ENCODE results near the gene CNKSR3.

Gene CNKSR3

GRCh38 chr6:154463573-154464419 lies 46.7 kb downstream of the CNKSR3 start:
- DNase-seq, result peak in 1 of 42 donors; percentile 32
- intact Hi-C loops (cut with DNase I), result no loop called here

DNA sequence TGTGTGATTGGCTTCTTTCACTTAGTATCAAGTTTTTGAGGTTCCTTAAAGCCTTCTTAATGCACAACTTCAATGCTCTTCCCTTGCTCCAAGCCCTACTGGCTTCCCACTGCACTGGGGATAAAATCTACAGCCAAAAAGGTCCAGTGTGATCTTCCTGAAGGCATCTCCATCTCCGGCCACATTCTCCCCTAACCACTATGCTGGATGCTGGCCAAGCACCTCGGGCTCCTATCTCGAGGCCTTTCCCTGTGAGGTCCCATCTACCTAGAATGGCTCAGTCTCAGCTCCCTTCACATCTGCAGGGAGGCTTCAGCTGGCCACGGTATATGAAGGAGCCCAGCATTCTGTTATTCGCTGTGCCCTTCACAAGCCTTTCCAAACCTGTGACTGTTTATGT lies 48.1 kb downstream of the CNKSR3 start:
- DNase-seq, result peak in 1 of 42 donors; percentile 40
- intact Hi-C loops (cut with DNase I), result no loop called here

DNA sequence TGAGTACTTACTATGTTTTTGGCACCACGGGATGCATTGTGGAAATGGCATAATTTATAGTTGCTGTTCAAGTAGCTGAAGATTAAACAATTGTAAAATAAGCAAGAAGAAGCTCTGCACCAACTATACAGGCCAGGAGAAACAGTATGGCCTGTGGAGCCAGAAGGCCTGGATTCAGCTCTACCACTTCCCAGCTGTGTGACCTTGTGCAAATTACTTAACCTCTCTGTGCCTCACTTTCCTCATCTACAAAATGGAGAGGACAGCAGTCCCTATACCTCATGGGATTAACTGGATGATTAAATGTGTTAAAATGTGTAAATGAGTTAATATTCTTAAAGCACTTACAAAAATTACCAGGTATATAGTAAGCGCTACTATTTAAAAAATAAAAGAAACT lies 49.1 kb downstream of the CNKSR3 start:
- no peak for DNase-seq
- intact Hi-C loops (cut with DNase I), result no loop called here

DNA sequence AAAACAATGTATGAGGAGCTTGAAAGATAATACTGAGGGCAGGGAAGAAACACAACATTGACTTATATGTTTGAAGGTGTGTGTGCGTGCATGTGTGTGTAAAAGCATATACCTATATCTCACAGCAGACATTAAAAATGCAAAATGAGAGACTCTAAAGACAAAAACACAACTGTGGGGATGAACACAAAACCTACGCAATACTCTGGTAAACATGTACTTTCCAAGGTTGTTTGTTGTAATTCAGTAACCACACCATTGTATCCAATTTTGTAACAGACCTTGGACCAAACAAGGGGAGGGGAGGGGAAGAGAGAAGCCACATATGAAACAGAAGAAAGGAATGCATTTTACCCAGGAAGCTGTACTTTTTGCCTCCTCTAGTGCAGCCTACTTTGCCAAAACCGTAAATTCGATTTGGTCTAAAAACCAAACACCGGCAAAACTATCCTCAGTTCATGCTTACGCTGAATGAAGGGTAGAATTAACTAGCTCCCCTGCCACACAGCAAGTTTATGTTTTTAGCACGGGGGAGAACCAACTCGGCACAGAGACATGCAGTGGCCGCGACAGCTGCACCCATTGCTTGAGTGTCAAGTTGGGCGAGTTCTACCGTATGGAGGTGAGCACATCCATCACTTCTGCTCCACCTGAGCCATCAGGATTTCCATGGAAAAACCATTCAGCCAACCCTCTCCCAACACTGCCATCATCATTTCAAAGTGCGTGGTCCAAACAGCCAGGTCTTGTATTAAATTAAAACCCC lies 50.0 kb downstream of the CNKSR3 start:
- no peak for DNase-seq
- intact Hi-C loops (cut with DNase I), result no loop called here

DNA sequence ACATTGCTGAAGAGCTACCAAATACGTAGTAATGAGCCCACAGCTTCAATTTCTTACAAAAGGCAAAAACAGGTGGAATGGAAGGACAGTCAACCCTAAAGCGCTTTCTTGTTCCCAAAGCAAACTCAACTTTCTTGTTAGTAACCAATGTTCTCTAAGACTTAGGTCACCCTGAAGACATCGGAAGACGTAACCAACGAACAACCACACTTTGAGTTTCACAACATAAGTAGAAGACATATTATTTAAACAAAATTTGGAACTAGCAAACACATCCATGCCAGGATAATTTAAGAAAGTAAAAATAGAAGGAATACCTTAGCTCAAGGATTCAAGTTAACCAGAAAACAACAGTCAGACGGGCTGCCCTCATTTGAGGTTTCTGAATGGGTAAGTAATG lies 51.0 kb downstream of the CNKSR3 start:
- intact Hi-C loops (cut with DNase I), result no loop called here

DNA sequence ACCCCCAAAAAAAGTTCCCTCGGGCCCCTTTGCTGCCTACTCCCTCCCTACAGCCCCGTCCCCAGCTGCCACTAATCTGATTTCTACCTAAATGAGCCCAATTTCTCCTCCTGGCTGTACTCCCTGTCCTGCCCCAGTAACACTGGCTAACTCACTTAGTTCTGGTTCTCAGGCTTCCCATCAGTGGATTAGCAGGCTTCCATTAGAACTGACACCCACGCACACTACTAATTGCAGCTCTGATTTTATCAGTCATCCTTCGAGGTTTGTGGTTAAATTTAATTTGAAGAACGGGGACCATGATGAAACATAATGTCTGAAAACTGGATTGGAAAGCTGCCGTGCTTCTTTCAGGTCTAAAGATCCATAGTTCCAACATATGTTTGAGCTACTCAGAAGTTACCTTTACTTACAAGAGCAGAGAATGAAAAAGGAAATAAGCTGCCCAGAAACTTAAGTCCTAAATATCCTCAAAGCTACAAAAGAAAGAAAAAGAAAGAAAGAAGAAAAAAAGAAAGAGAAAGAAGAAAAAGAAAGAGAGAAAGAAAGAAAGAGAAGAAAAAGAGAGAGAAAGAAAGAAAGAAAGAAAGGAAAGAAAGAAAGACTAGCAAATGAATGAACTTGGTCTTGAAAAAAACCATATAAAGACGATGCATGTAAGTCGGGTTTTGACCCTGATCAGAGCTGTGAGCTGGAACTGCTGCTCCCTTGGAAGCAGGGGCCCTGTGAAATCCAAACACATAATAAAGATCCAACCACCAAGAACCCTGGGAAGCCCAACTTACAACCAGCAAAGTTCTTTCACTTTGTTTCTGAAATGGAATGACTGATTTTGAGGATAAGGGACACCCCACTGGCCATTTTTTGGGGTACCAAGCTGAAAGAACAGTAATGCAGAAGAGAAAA lies 51.7 kb downstream of the CNKSR3 start:
- DNase-seq, result peak in 1 of 42 donors; percentile 40
- intact Hi-C loops (cut with DNase I), result no loop called here

More for the DNA sequence above, 51.0 kb downstream of the CNKSR3 start:
- no peak for DNase-seq

DNA sequence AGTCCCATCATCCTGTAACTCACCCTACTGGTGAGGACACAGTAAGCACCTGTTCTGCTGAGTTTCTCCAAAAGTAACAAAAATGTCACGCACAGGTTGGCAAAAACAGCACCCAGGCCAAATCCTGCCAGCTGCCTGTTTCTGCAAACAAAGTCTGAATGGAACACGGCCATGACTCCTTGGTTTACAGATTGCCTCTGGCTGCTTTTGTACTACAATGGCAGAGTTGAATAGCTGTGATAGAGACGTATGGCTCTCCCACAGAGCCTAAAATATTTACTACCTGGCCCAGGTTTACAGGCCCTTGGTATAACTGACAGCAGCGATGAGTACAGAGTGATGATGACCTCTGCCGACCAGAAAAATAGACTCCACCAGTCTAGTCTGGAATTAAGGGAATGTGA lies 52.6 kb downstream of the CNKSR3 start:
- peak in 1 of 42 donors; percentile 43 for DNase-seq
- intact Hi-C loops (cut with DNase I), result no loop called here

DNA sequence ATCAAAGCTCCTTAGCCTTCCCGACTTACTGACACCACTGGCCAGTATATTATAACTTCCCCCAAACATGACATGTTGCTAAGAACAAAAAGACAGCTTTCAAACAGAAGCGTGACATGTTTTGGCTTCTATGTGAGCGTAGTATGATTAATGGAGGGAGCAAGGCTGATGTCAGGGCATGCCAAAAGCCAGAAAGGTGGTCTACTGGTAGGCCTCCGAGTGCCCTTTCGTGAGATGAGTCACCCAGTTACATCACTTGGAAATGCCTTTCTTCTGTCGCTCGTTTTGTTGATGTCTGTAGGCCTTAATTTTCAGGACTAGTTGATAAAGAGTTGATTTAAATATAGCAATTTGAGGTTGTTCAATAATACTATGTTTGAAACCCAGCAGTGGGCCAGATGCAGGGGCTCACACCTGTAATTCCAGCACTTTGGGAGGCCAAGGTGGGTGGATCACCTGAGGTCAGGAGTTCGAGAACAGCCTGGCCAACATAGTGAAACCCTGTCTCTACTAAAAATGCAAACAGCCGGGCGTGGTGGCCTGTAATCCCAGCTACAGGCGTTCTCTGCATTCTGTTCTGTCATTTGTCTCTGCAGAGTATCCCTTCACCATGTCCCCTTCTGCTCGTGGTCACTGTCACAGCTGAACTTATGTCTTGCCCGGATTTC lies 53.3 kb downstream of the CNKSR3 start:
- intact Hi-C loops (cut with DNase I), result no loop called here
- peak in 1 of 42 donors; percentile 39 for DNase-seq

DNA sequence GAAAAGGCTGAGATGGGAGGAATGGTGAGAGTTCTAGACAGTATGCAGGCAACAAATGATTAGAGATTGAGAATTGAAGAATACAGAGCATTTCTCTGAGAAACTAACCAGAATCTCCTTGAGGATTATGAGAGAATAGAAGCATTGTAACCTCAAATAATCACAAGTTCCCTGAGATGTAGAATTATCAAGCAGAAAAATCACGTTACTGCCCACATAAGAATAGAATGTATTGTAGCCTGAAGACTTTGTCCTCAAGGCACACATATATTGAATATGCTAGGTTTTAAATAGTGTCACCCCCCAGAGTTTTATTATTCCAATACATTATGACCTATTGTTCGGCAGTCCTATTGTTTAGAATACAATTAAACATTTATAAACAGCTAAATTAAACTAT lies 57.2 kb downstream of the CNKSR3 start:
- intact Hi-C loops (cut with DNase I), result no loop called here
- DNase-seq, result no peak

DNA sequence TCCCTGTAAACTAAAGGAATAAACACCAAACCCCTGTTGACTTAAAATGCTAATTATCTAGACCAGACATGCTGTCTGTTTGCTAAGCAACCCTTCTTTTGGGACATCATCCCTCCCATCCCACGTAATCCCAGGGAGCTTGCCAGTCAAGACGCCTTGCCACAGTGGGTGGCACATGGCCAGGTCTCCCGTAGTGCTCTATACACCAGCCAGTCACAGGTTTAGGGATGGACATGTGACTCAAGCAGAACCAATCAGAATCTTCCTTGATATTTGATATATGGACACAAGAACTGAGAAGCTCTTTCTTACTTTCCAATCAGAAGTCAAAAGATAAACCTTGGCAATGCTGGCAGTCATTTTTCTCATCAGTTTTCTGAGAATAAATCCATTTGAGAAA lies 60.0 kb downstream of the CNKSR3 start:
- intact Hi-C loops (cut with DNase I), result no loop called here
- DNase-seq, result peak in 1 of 42 donors; percentile 40

- peak in 8 of 42 donors; percentile 7 to 60 (median 27) for DNase-seq
- intact Hi-C loops (cut with DNase I), result no loop called here
These were observed 61.9 kb downstream of the CNKSR3 start for GRCh38 chr6:154448448-154449096.

- intact Hi-C loops (cut with DNase I), result no loop called here
- DNase-seq, result peak in 1 of 42 donors; percentile 40
These were observed 62.5 kb downstream of the CNKSR3 start for GRCh38 chr6:154447954-154448353.

GRCh38 chr6:154446984-154447383 lies 63.5 kb downstream of the CNKSR3 start:
- intact Hi-C loops (cut with DNase I), result no loop called here
- no peak for DNase-seq

GRCh38 chr6:154445417-154445816 lies 65.1 kb downstream of the CNKSR3 start:
- DNase-seq, result no peak
- intact Hi-C loops (cut with DNase I), result no loop called here

DNA sequence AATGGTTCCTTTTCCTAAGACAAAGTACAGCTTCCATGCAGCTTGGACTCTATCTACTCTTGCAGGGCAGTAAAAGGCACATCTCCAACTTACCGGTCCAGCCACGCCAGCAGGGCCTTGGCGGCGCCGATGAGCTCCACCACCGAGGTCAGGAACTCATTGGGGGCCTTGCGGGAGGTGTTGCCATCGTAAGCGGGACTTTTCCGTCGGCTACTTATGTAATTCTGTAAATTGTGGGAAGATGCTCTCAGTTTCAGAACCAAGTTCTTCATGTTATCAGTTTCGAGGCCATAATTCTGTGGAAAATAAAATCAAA lies 68.5 kb downstream of the CNKSR3 start:
- no peak for DNase-seq
- intact Hi-C loops (cut with DNase I), result no loop called here

- DNase-seq, result no peak
- intact Hi-C loops (cut with DNase I), result no loop called here
These were observed 70.0 kb downstream of the CNKSR3 start for GRCh38 chr6:154440422-154441043.

GRCh38 chr6:154440022-154440421 lies 70.5 kb downstream of the CNKSR3 start:
- intact Hi-C loops (cut with DNase I), result no loop called here
- DNase-seq, result no peak

DNA sequence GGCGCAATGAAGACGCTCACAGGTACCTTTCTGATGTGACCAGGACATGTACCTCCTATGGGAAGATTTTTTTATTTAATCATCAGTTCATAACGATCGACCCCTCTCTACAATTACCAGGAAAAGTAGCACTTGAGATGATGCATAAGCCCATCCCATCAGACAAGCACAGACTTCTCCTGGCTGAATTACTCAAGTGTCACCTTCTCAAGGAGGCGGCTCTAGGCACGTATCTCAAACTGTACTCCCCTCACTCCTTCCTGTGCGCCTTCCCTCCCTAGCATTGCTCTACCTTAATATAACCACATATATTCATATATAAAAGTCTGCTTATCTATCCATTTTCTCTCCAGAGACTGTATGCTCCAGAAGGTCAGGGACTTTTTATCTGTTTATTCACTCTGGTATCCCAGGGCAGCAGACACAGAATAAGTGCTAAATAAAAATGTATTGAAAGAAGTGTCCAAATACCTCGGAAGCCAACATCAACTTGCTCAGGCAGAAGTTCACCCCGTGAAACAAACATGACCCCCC lies 71.5 kb downstream of the CNKSR3 start:
- intact Hi-C loops (cut with DNase I), result no loop called here
- DNase-seq, result no peak

All from head of caudate nucleus (tissue), 42 donors.